ENCODE measurements around the gene KIRREL2. TPM values are rescaled to one million over a fixed set of nuclear protein-coding genes. Genes with fewer than 3 reads are reported as not detected.

Gene KIRREL2
- total and polyA plus RNA-seq, 9 of the 15 experiments (the other 6 are each of a cell fraction or from before 2014, with no cell fraction given), result 0.01 to 0.12 (median 0.09) TPM; not detected in 4

DNA sequence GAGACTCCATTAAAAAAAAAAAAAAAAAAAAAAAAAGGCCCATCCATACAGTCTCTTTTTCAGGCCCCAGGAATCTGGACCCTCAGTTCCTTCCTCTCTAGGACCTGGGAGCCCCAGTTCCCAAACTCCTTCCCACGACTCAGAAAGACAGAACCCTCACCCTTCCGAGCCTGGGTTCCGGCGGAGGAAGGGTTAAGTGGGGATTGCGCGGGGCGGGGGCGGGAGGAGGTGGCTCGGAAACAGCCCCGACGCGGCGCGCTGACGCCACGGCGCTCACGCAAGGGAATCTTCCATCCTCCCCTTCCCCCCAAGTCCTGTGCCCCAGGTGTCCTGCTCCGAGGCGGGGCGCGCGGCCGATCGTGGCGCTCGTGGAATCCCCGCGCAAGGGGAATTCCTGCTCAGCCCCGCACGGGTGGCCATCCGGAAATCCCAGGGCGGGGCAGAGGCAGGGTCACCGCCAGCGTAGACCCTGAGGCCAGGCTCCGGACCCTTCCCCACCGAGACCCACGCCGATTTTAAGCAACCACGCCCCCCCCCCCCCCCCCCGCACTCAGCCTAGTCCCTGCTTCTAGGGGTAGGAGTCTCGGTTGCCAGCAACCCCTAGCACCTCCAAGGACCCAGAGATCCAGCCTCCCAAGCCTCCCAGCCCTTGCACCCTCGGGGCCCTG is 43.0 kb downstream of the KIRREL2 start (continued):
- no peak for TF ChIP-seq MEF2D (tag; conservative IDR thresholded peaks at IDR 0.05; ENCODE audit: low read depth)
- peak; percentile 98 for TF ChIP-seq EGR1 (conservative IDR thresholded peaks at IDR 0.05)
- no peak for TF ChIP-seq DDX20 (tag; IDR thresholded peaks at IDR 0.05; ENCODE audit: low read depth)
- TF ChIP-seq KLF16 (IDR thresholded peaks at IDR 0.05), result no peak
- TF ChIP-seq, protein P1, sequence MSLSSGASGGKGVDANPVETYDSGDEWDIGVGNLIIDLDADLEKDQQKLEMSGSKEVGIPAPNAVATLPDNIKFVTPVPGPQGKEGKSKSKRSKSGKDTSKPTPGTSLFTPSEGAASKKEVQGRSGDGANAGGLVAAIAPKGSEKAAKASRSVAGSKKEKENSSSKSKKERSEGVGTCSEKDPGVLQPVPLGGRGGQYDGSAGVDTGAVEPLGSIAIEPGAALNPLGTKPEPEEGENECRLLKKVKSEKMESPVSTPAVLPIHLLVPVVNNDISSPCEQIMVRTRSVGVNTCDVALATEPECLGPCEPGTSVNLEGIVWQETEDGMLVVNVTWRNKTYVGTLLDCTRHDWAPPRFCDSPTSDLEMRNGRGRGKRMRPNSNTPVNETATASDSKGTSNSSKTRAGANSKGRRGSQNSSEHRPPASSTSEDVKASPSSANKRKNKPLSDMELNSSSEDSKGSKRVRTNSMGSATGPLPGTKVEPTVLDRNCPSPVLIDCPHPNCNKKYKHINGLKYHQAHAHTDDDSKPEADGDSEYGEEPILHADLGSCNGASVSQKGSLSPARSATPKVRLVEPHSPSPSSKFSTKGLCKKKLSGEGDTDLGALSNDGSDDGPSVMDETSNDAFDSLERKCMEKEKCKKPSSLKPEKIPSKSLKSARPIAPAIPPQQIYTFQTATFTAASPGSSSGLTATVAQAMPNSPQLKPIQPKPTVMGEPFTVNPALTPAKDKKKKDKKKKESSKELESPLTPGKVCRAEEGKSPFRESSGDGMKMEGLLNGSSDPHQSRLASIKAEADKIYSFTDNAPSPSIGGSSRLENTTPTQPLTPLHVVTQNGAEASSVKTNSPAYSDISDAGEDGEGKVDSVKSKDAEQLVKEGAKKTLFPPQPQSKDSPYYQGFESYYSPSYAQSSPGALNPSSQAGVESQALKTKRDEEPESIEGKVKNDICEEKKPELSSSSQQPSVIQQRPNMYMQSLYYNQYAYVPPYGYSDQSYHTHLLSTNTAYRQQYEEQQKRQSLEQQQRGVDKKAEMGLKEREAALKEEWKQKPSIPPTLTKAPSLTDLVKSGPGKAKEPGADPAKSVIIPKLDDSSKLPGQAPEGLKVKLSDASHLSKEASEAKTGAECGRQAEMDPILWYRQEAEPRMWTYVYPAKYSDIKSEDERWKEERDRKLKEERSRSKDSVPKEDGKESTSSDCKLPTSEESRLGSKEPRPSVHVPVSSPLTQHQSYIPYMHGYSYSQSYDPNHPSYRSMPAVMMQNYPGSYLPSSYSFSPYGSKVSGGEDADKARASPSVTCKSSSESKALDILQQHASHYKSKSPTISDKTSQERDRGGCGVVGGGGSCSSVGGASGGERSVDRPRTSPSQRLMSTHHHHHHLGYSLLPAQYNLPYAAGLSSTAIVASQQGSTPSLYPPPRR (CRISPR knock-in tag; IDR thresholded peaks at IDR 0.05; ENCODE audit: borderline replicate concordance), result no peak
- TF ChIP-seq RBBP5 (IDR thresholded peaks at IDR 0.05; ENCODE audit: borderline replicate concordance, insufficient read depth, low read length, poor library complexity, severe bottlenecking), result peak; percentile 71
- TF ChIP-seq, protein P2, sequence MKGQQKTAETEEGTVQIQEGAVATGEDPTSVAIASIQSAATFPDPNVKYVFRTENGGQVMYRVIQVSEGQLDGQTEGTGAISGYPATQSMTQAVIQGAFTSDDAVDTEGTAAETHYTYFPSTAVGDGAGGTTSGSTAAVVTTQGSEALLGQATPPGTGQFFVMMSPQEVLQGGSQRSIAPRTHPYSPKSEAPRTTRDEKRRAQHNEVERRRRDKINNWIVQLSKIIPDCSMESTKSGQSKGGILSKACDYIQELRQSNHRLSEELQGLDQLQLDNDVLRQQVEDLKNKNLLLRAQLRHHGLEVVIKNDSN (CRISPR knock-in tag; IDR thresholded peaks at IDR 0.05), result no peak
- TF ChIP-seq, protein P3, sequence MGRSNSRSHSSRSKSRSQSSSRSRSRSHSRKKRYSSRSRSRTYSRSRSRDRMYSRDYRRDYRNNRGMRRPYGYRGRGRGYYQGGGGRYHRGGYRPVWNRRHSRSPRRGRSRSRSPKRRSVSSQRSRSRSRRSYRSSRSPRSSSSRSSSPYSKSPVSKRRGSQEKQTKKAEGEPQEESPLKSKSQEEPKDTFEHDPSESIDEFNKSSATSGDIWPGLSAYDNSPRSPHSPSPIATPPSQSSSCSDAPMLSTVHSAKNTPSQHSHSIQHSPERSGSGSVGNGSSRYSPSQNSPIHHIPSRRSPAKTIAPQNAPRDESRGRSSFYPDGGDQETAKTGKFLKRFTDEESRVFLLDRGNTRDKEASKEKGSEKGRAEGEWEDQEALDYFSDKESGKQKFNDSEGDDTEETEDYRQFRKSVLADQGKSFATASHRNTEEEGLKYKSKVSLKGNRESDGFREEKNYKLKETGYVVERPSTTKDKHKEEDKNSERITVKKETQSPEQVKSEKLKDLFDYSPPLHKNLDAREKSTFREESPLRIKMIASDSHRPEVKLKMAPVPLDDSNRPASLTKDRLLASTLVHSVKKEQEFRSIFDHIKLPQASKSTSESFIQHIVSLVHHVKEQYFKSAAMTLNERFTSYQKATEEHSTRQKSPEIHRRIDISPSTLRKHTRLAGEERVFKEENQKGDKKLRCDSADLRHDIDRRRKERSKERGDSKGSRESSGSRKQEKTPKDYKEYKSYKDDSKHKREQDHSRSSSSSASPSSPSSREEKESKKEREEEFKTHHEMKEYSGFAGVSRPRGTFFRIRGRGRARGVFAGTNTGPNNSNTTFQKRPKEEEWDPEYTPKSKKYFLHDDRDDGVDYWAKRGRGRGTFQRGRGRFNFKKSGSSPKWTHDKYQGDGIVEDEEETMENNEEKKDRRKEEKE (IDR thresholded peaks at IDR 0.05; ENCODE audit: borderline replicate concordance in 1 of 2, control insufficient read depth in 1 of 2, low read depth in 2 of 2, low read length in 1 of 2), result no peak
- TF ChIP-seq, protein P4, sequence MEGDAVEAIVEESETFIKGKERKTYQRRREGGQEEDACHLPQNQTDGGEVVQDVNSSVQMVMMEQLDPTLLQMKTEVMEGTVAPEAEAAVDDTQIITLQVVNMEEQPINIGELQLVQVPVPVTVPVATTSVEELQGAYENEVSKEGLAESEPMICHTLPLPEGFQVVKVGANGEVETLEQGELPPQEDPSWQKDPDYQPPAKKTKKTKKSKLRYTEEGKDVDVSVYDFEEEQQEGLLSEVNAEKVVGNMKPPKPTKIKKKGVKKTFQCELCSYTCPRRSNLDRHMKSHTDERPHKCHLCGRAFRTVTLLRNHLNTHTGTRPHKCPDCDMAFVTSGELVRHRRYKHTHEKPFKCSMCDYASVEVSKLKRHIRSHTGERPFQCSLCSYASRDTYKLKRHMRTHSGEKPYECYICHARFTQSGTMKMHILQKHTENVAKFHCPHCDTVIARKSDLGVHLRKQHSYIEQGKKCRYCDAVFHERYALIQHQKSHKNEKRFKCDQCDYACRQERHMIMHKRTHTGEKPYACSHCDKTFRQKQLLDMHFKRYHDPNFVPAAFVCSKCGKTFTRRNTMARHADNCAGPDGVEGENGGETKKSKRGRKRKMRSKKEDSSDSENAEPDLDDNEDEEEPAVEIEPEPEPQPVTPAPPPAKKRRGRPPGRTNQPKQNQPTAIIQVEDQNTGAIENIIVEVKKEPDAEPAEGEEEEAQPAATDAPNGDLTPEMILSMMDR (IDR thresholded peaks at IDR 0.05 in 2 of 3, conservative IDR thresholded peaks at IDR 0.05 in 1 of 3; ENCODE audit: insufficient read depth in 2 of 3, low read depth in 1 of 3, low read length in 3 of 3), result no peak
- TF ChIP-seq ZNF76 (CRISPR knock-in tag; IDR thresholded peaks at IDR 0.05; ENCODE audit: borderline replicate concordance), result no peak
- TF ChIP-seq SRSF9 (IDR thresholded peaks at IDR 0.05; ENCODE audit: borderline replicate concordance, low read depth, low read length), result no peak
- TF ChIP-seq ZFX (CRISPR knock-in tag; IDR thresholded peaks at IDR 0.05), result no peak
- TF ChIP-seq BMI1 (IDR thresholded peaks at IDR 0.05; ENCODE audit: low read length), result no peak
- no peak for TF ChIP-seq ZBTB1 (CRISPR knock-in tag; IDR thresholded peaks at IDR 0.05; ENCODE audit: borderline replicate concordance, low read depth)
- no peak for TF ChIP-seq ZNF830 (CRISPR knock-in tag; IDR thresholded peaks at IDR 0.05)
- TF ChIP-seq ZNF174 (CRISPR knock-in tag; IDR thresholded peaks at IDR 0.05), result no peak
